Measurements from ENCODE around the gene APH1A. TPM values are rescaled to one million over a fixed set of nuclear protein-coding genes. Genes with fewer than 3 reads are reported as not detected.
"Not testable (repeated sequence)": the region's sequence is repeated elsewhere in the genome, so short reads cannot be mapped to it uniquely, and the experiment has no call there.

The APH1A gene
- total and polyA plus RNA-seq, 2 experiments from 2014 or later: 52.1 to 148 TPM

GRCh38 chr1:150234566-150235293, 34.1 kb downstream of the APH1A start:
- TF ChIP-seq EZH2 (IDR thresholded peaks at IDR 0.05; ENCODE audit: borderline replicate concordance) (no peak), EZH2phosphoT487 (IDR thresholded peaks at IDR 0.05; ENCODE audit: low read depth, severe bottlenecking, unreplicated experiment) (no peak), CTCF (IDR thresholded peaks at IDR 0.05; ENCODE audit: poor library complexity) (no peak)
- peak overlapping the region; percentile 30 for H3K4me3 ChIP-seq
- H3K9me2 ChIP-seq (replicated peaks; ENCODE audit: insufficient read depth): no peaks in the 10 kb centered on the region
- H3K27me3 ChIP-seq: no peaks in the 10 kb centered on the region
- no peaks in the 10 kb centered on the region for H4K20me1 ChIP-seq (ENCODE audit: insufficient read depth, poor library complexity, severe bottlenecking)
- peaks cover 8% of the 10 kb centered on the region for H3K4me1 ChIP-seq (ENCODE audit: insufficient read depth)
- H3K9me3 ChIP-seq (ENCODE audit: low read depth): no peaks in the 10 kb centered on the region
- H2AFZ ChIP-seq: peak overlapping the region; percentile 34
- 2% methylated on average over 67 of the region's 78 CpGs for WGBS (ENCODE audit: low lambda C conversion rate, missing lambda C conversion rate)
- H3K79me2 ChIP-seq: peaks cover 43% of the 10 kb centered on the region
- H3K36me3 ChIP-seq (replicated peaks; ENCODE audit: insufficient read depth, low read depth): no peaks in the 10 kb centered on the region
- peak; percentile 81 for DNase-seq (ENCODE audit: low spot score)
- peak overlapping the region; percentile 86 for H3K4me2 ChIP-seq
- peak overlapping the region; percentile 92 for H3K27ac ChIP-seq

GRCh38 chr1:150234309-150234565, 34.6 kb downstream of the APH1A start:
- Histone ChIP-seq H2AFZ (peak overlapping the region; percentile 34), H3K36me3 (replicated peaks; ENCODE audit: insufficient read depth, low read depth) (no peaks in the 10 kb centered on the region), H3K79me2 (peaks cover 47% of the 10 kb centered on the region), H3K27ac (peak overlapping the region; percentile 92), H3K9me2 (replicated peaks; ENCODE audit: insufficient read depth) (no peaks in the 10 kb centered on the region), H3K27me3 (no peaks in the 10 kb centered on the region), H3K9me3 (ENCODE audit: low read depth) (no peaks in the 10 kb centered on the region), H3K4me2 (peak overlapping the region; percentile 86), H3K4me1 (ENCODE audit: insufficient read depth) (peaks cover 8% of the 10 kb centered on the region), H4K20me1 (ENCODE audit: insufficient read depth, poor library complexity, severe bottlenecking) (no peaks in the 10 kb centered on the region), H3K4me3 (peak overlapping the region; percentile 30)
- no peak for TF ChIP-seq EZH2phosphoT487 (IDR thresholded peaks at IDR 0.05; ENCODE audit: low read depth, severe bottlenecking, unreplicated experiment)
- no peak for TF ChIP-seq CTCF (IDR thresholded peaks at IDR 0.05; ENCODE audit: poor library complexity)
- no peak for TF ChIP-seq EZH2 (IDR thresholded peaks at IDR 0.05; ENCODE audit: borderline replicate concordance)
- DNase-seq (ENCODE audit: low spot score): no peak
- WGBS (ENCODE audit: low lambda C conversion rate, missing lambda C conversion rate): under 1% methylated on average over 9 of the region's 9 CpGs

GRCh38 chr1:150233359-150234308, 35.2 kb downstream of the APH1A start:
- Histone ChIP-seq H3K27me3 (no peaks in the 10 kb centered on the region), H2AFZ (peak overlapping the region; percentile 34), H3K36me3 (replicated peaks; ENCODE audit: insufficient read depth, low read depth) (no peaks in the 10 kb centered on the region), H3K4me1 (ENCODE audit: insufficient read depth) (peaks cover 8% of the 10 kb centered on the region), H3K9me3 (ENCODE audit: low read depth) (no peaks in the 10 kb centered on the region), H4K20me1 (ENCODE audit: insufficient read depth, poor library complexity, severe bottlenecking) (no peaks in the 10 kb centered on the region), H3K4me3 (peak overlapping the region; percentile 30), H3K27ac (peak overlapping the region; percentile 92), H3K4me2 (peak overlapping the region; percentile 86), H3K9me2 (replicated peaks; ENCODE audit: insufficient read depth) (no peaks in the 10 kb centered on the region), H3K79me2 (peaks cover 47% of the 10 kb centered on the region)
- peak; percentile 13 for DNase-seq (ENCODE audit: low spot score)
- WGBS (ENCODE audit: low lambda C conversion rate, missing lambda C conversion rate): 19% methylated on average over 15 of the region's 15 CpGs
- no peak for TF ChIP-seq EZH2 (IDR thresholded peaks at IDR 0.05; ENCODE audit: borderline replicate concordance)

- H3K4me1 ChIP-seq (ENCODE audit: insufficient read depth); H3K27ac ChIP-seq; H2AFZ ChIP-seq; H3K4me3 ChIP-seq; H3K9me2 ChIP-seq (replicated peaks; ENCODE audit: insufficient read depth); H3K9me3 ChIP-seq (ENCODE audit: low read depth); DNase-seq (ENCODE audit: low spot score); H3K27me3 ChIP-seq; H3K36me3 ChIP-seq (replicated peaks; ENCODE audit: insufficient read depth, low read depth); H4K20me1 ChIP-seq (ENCODE audit: insufficient read depth, poor library complexity, severe bottlenecking): not testable (repeated sequence)
- Histone ChIP-seq H3K79me2 (peaks cover 47% of the 10 kb centered on the region), H3K4me2 (peak overlapping the region; percentile 86)
- WGBS (ENCODE audit: low lambda C conversion rate, missing lambda C conversion rate): 90% methylated on average over 10 of the region's 10 CpGs
These were observed 35.9 kb downstream of the APH1A start for GRCh38 chr1:150232921-150233320.

- H3K27ac ChIP-seq; H3K27me3 ChIP-seq; H3K4me3 ChIP-seq; H3K9me3 ChIP-seq (ENCODE audit: low read depth); H3K4me2 ChIP-seq; H3K36me3 ChIP-seq (replicated peaks; ENCODE audit: insufficient read depth, low read depth); H2AFZ ChIP-seq; DNase-seq (ENCODE audit: low spot score); H3K9me2 ChIP-seq (replicated peaks; ENCODE audit: insufficient read depth); H4K20me1 ChIP-seq (ENCODE audit: insufficient read depth, poor library complexity, severe bottlenecking); H3K4me1 ChIP-seq (ENCODE audit: insufficient read depth): not testable (repeated sequence)
- 97% methylated on average over 10 of the region's 10 CpGs for WGBS (ENCODE audit: low lambda C conversion rate, missing lambda C conversion rate)
- H3K79me2 ChIP-seq: peaks cover 34% of the 10 kb centered on the region
These were observed 40.6 kb downstream of the APH1A start for GRCh38 chr1:150228246-150228645.
